ENCODE data around the gene VIL1.

GRCh38 chr2:218418717-218419458, at the start of gene VIL1:
- TF ChIP-seq ZBTB44 (tag by site-specific recombination; IDR thresholded peaks at IDR 0.05), result no peak
- no peak for TF ChIP-seq ZNF544 (tag by site-specific recombination; IDR thresholded peaks at IDR 0.05)
- TF ChIP-seq CTCF (tag by site-specific recombination; IDR thresholded peaks at IDR 0.05), result no peak
